SK-N-DZ (cell line): ENCODE results near the gene PAQR6.
A peak's percentile ranks its signal among the peaks of the same experiment; 100 is the strongest.

ENCODE experiments used
- DNase-seq: peaks from one replicate; pipeline ENCODE4 v3.0.0-alpha.2; 2015; ENCODE audit warnings: low spot score

The PAQR6 gene

DNA sequence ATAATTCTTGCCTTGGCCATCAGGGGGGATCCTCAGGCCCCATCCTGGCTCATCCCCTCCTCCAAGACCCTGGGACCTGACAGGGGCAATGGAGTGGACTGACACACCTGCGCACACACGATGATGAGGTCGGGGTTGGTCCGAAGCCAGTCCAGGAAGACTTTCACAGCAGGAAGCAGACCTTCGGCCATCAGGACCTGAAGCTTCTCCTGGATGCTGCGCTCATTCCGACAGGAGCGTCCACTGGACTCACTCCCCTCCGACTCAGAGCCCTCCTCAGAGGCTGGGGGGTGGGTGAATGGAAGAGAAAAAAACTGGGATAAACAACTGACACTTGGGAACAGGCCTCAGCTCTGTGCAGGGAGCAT lies 15.4 kb upstream of the PAQR6 start:
- DNase-seq: no peak

DNA sequence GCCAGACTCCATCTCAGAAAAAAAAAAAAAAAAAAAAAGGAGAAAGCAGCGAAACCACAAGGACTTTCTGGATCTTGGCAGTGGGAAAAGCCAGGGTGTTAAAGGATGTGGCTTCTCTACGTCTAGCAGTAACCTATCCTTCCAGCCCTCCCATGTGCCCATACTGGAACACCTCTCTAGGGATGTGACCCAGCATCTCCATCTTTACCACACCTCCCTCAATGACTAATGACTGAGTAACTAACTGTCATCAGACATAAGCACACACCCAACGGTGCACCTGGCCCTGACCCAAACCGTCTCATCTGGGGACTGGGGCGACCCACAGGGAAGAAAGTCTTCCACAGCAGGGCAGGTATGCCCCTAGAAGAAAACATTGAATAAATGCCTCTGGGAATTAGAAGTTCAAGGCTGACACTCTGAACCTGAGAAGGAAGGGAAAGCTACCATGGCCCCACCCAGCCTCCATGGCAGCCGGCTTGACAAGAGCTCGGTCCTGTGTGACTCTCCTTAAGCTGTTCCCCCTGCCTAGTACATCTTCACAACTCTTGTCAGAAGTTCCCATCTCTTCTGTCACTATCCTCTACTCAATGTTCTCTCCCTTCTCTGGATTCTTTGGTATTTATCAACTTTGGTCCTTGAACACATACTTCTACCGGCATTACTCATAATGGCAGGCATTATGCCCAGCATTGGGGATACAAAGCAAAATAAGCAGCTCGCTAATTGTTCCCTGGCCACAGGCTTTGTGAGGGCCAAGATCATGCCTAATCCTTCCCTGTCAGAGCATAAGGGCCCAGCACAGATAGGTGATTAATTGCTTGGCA lies 14.8 kb upstream of the PAQR6 start:
- DNase-seq: no peak

DNA sequence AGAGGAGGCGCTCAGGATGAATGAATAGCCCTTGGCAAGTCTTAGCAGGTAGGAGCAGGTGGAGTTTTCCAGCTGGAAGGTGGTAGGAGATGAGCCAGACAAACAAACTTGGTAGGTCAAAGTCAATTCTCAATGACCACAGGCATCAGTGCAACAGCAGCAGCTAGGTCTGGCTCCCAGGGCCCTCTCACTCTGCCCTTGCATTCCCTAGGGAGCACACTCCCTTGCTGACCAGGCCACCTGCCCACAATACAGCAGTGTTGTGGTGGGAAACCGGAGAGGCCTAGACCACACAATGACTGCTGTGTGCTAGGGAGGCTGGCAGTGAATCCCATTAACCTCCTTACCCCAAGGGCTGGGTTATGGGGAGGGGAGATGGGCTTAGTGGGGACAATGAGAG lies 13.0 kb upstream of the PAQR6 start:
- DNase-seq: no peak

DNA sequence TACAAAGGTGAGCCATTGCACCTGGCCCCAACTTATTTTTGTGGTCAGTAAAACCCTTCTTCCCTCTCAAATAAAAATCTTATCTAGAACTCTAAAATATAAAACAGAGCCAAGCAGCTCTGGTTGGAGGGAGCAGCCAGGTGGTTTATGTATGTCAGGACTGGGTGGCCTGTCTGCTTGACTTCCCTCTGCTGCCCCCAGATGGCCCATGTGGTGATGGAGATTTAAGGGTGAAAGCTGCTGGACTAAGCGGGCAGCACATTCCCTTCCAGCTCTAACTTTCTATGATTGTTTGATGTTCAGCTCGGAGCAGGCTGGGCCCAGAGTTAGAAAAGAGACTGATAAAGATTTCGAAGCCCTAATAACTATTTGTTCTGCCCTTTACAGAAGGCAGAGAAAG lies 11.9 kb upstream of the PAQR6 start:
- DNase-seq: no peak

DNA sequence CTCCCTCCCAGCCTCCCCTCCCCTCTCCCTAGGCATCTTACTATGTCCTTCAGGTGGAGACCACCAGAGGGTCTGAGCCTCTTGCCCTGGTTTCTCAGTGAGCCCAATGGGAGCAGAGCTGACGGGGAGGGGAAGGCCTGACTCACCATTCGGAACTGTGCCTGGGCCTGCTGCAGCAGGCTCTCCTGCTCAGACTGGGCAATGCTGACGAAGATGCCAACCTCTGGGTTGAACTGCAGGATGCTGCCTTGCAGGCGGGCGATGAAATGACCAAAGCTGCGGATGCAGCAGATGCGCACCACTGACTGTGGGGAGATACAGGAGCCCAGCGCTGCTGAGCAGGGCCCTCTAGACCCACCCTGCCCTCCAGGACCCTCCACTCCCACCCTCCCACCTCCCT lies 11.0 kb upstream of the PAQR6 start:
- no peak for DNase-seq

DNA sequence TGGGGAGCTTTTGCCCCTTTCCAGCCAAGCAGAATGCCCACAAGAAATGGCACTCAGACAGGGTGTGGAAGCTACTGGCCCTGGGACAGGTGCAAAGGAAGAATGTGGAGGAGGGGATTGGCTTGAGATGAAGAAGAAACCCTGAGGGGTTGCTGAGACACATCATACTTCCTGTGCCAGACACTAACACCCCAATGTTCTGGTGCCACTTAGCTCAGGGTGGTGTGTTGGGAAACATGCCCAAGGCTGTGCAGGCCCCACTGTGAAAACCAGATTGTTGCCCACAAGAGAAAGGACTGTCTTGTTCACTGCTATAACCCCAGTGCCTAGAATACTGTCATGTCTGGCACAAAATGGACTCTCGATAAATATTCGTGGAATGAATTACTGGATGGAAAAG lies 9.9 kb upstream of the PAQR6 start:
- no peak for DNase-seq

DNA sequence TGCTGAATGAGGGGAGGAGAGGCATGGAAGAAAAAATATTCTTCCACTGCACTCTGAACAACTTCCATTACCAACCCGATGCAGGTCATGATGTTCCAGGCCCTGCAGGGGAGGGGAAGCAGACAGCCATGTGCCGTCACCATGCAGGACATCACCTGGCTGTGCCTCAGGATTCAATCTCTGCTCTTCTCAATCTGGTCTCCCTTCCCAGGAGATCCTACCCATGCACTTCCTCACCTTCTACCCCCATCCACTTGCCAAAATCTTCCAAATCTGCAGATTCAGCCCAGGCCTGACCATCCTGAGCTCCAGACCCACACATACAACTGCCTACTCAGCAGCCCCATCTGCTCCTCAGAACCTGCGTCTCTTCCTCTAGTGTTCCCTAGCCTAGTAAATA lies 5.8 kb upstream of the PAQR6 start:
- no peak for DNase-seq

DNA sequence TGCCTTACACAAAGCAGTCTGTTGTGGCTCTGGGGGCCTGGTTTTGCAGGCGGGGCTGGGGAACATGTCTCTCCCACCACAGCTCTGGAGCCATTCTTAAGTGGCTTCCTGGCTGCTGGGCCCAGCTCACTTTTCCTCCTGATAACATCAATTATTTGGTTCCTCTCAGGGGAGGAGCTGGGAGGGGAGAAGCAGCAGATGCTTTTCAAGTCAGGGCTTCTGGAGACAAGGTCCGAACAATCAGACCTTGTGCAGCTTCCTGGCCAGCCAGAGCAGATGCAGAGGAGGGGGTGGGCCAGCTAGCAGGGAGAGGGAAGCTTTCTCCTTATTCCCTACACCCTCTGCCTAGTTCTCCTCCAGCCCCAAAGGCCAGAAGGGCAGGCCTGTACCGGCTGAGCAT lies 3.7 kb upstream of the PAQR6 start:
- peak; percentile 100 for DNase-seq

DNA sequence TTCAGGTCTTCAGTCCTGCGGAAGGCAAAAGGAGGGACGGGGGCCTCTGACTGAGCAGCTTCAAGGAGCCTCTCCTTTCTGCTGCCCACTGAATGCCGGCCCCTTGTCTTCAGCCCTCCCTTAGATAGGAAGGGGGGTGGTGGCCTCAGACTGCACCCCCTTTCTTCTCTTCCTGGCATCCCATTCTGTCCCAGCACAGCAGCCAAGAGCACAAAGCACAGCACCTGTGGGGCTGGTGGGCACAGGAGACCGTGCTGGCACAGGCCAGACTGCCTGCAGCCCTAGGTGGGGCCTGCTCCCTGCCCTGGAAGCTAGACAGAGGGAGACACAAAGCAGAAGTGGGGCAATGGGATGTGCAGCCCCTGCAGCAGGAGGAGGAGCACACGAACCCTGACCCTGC lies 1.7 kb upstream of the PAQR6 start:
- DNase-seq: no peak

DNA sequence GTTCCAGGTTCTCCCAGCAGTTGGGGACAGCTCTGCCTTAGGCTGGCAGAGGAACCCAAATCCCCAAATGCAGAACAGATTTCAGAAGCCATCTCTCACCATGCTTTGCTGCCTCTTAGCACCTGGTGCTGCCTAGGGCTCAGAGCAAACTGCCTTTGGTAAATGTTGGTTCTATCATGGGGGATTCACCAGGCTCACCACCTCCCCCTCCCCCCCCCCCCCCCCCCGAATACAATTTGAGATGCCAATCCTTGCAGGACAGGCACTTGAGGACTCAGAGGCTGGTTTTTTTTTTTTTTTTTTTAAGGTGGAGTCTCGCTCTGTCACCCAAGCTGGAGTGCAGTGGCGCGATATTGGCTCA lies 447 bp upstream of the PAQR6 start:
- DNase-seq: no peak

DNA sequence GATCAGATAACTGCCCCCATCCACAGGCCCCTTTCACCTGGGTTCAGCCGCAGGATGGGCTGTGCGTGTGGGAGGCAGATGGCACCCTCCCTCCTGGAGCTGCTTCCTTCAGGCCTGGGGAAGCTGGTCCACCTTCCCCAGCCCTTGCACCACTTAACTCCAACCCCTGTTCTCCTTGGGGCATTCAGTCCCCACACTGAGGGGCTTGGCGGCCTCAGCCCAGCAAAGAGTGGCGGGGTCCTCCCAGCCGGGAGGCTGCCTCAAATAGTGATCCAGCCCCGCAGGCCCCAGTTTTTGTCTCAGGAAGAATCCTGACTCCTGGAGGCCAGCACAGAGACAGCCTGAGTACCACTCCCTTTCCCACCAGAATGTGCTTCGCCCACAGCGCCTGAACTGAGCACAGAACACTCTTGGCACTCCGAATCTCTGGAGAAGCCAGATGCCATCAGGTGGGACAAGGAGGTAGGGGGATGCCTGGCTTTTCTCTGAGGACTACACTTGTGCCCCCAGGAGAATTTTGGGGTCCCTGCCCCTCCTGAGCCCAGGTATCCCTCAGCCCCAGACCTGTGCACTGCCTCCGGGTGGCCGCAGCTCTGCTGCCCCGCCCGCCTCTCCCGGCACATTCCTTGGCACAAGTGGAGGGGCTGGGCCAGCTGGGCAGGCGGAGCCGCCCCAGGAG lies 936 bp downstream of the PAQR6 start:
- DNase-seq: no peak

DNA sequence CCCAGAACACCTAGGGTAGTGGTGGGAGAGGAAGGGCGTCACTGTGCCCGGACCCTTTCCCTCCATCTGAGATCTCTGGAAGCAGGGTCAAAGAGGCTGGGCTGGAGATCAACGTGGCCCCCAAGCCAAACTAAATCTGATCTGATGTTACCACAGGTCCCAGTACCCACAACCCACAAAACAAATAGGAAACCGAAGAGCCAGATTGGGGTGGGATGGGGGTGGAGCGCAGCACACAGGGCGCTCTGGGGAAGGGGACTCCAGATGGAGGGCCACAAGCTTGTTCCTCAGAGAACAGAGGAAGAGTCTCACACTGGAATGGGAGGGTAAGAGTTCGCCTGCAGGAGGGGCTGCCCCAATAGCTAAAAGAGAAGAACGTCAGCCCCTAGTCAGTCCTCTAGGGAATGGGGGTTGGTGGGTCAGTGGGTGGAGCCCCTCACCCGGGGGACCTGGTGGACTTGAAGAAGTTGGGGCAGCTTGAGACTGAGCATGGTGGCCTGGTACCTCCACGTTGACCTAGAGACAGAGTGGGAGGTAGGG lies 1.5 kb downstream of the PAQR6 start:
- DNase-seq: no peak

DNA sequence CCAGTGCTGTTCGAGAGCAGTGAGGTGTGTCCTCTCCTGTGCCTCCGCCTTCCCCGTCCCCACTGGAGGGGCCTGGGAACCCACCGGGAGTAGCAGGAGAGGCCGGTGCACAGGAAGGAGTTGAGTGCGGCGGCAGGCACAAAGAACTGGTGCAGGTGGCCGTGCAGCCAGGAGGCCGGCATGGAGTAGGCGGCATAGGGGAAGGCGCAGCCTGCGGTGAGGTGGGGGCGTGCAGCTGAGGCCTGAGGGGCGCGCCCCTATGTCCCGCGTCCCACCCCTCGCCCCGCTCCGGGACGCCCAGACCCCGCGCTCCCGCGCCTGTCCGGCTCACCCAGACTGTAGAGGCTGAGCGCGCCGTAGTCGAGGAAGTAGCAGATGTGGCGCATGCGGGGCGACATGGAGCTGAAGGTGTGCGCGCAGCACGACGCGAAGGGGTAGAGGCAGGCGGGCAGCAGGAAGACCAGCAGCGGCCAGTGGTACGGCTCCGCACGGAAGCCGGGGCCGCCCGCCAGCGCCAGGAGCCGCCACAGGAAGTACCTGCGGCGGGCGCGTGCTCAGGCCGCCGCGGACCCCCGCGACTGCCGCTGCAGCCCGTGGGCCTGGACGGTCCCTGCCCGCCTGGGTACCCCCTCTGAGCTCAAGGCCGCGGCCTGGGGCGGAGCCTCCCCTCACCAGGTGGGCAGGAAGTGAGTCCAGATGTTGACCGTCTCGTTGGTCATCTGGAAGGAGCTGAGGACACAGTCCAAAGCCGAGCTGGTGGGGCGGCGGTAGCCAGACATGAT lies 2.2 kb downstream of the PAQR6 start:
- no peak for DNase-seq

DNA sequence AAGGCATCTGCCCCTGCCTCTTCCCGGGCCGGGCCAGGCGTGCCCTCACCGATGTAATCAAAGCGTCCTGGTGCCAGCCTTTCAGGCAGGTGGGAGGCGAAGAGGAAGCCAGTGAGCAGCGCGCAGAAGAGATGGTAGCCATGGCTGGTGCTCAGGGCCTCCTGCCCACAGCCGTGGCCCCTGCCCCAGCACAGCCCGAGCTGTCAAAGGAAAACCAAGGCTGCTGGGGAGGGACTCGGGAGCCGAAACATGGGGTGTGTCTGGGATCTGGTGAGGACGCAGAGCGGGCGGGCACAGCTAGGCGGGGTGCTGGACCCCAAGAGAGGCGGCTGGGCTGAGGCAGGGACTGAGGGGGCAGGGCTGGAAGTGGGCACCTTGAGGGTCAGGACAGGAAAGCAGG lies 3.1 kb downstream of the PAQR6 start:
- no peak for DNase-seq

DNA sequence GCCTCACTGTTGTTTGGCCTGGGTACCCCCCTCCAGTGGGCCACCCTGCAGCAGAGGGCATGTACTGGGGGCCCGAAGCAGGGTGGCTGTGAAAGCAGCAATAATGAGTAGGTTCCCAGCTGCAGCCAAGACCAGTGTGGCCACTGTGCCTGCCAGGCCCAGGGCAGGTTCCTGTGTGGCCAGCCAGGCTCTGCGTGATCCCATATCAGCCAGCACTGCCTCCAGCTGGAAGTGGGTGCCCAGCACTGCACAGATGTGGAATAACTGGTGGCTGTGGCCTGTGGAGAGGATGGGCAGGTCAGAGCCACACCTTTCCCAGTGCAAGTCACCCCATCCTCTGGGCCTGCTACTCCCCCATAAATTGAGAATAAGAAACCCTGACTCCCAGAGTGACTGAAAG lies 3.7 kb downstream of the PAQR6 start:
- DNase-seq: no peak

DNA sequence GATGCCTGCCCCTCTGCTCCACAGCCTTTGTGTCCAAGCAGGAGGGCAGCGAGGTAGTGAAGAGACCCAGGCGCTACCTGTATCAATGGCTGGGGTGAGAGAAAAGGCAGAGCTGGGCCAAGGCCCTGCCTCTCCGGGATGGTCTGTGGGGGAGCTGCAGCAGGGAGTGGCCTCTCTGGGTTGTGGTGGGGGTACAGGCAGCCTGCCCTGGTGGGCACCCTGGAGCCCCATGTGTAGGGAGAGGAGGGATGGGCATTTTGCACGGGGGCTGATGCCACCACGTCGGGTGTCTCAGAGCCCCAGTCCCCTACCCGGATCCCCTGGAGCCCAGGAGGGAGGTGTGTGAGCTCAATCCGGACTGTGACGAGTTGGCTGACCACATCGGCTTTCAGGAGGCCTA lies 5.1 kb downstream of the PAQR6 start:
- DNase-seq: no peak

DNA sequence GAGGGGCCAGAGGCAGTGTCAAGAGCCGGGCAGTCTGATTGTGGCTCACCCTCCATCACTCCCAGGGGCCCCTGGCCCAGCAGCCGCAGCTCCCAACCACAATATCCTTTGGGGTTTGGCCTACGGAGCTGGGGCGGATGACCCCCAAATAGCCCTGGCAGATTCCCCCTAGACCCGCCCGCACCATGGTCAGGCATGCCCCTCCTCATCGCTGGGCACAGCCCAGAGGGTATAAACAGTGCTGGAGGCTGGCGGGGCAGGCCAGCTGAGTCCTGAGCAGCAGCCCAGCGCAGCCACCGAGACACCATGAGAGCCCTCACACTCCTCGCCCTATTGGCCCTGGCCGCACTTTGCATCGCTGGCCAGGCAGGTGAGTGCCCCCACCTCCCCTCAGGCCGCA lies 5.9 kb downstream of the PAQR6 start, which contains the start of gene BGLAP:
Gene BGLAP (plus strand): TSS at position 259 of the 400 bp plus-strand sequence. CDS start 48 bp downstream, at position 307.
- no peak for DNase-seq

DNA sequence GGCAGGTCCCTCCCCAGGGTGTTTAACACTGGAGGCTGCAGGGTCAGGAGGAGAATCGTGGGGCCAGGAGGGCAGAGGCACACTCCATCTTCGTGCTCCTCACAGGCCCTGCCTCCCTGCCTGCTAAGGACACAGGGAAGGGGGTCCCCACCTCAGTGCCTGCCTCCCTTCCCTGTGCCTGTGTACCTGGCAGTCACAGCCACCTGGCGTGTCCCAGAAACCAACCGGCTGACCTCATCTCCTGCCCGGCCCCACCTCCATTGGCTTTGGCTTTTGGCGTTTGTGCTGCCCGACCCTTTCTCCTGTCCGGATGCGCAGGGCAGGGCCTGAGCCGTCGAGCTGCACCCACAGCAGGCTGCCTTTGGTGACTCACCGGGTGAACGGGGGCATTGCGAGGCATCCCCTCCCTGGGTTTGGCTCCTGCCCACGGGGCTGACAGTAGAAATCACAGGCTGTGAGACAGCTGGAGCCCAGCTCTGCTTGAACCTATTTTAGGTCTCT lies 6.5 kb downstream of the PAQR6 start:
- DNase-seq: no peak

DNA sequence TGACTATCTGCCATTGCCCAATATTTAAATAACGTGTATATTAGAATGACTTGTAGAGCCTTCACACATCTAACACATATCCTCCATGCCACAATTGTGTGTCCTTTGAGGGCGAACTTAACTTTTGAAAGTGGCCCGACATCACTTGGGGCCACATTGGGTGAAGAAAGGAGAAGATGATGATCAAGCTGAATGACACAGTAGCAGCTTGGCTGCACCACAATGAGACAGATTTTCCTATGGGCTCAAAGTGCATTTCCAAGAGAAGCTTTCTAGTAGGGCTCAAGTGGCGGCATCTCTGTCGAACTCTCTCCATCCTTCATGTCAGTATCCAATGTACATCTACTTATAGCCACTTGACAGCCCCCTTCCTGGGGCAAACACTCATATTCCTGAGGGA lies 9.6 kb downstream of the PAQR6 start:
- DNase-seq: no peak

DNA sequence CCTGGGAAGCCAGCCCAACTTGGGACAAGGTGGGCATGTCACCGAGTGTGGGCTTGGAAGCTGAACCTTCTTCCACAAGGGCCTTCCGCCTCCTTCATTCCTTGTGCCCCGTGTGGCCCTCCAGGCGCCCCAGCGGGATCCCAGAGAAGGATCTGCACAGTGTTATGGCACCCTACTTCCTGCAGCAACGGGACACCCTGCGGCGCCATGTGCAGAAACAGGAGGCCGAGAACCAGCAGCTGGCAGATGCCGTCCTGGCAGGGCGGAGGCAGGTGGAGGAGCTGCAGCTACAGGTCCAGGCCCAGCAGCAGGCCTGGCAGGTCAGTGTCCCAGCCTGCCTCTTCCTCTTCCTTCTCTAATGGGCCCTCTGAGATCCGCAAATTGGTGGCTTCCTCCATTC lies 11.7 kb downstream of the PAQR6 start:
- no peak for DNase-seq

DNA sequence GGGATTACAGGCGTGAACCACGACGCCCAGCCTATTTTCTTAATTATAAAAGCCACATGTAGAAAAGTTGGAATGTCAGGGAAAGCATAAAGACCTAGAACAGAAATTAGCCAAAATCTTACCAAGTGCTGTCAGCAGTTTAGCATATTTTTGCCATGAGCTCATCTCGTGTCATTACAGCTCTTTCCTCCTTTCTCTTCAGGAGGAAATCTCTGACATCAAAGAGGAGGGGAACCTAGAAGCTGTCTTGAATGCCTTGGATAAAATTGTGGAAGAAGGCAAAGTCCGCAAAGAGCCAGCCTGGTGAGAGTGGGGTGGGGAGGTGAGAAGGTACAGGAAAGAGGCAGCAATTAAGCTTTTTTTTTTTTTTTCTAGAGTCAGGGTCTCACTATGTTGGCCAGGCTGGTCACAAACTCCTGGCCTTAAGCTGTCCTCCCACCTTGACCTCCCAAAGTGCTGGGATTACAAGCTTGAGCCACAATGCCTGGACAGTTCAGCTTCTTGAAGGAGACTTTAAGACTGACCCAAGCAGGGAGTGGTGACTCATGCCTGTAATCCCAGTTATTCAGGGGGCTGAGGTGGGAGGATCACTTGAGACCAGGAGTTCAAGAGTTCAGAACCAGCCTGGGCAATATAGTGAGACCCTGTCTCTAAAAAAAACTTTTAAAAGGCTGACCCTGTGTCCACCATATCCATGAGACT lies 14.3 kb downstream of the PAQR6 start:
- DNase-seq: no peak
